ENCODE data around the gene ECSCR. TPM values are rescaled to one million over a fixed set of nuclear protein-coding genes. Genes with fewer than 3 reads are reported as not detected.

Gene ECSCR
- polyA plus RNA-seq, 1 donor from 2014 or later = not detected

DNA sequence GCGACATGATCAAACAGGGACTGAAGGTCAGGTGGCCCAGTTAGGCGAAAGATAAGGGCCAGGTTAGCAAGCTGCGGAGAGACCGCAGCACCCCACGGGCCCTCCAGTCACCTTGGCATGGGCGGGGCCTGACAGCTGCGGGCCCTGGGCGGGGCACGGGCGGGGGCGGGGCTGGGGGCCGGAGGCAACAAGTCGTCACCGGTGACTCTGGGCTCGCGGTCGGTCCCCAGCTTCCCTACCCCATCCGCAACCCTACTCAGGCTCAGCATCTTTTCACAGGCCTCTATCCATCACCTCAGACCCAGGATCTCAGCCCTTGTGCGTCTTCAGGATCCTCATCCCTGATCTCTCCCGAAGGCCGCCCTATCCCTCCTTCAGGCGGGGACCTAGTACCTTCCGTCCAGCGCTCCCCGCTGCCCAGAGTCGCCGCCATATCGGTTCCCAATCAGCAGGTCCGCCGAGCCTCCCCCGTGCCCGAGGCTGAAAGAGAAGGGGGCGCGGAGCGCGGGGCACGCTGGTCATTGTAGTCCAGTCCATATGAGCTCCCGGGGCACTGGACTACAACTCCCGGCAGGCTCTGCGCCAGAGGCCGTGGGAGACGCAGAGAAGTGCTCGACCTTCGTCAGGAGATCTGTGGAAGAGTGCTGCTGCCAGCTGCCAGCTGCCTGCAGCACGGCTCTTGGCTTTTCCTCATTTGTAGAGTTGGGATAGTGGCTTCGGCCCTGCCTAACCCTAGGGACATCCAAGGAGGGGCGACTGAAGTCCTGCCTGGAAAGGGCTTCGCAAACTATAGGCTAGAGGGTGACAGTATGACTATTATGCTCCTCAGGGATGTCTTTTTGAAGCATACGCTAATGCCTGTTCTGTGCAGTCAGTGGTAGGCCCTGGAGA, 23.3 kb downstream of the ECSCR start, which contains the start of gene DNAJC18:
TSS of gene DNAJC18 (minus strand) at position 513 of the 891 bp plus-strand sequence. CDS start at position 433, 80 bp downstream.
- no peaks in the 10 kb centered on the region for H3K27me3 ChIP-seq (ENCODE audit: insufficient read depth, low read depth, low read length)
- TF ChIP-seq SMC3 (conservative IDR thresholded peaks at IDR 0.05; ENCODE audit: poor library complexity) (peak; percentile 59), POLR2AphosphoS5 (IDR thresholded peaks at IDR 0.05) (peak; percentile 86), TAF1 (IDR thresholded peaks at IDR 0.05; ENCODE audit: low read depth) (no peak), EZH2 (IDR thresholded peaks at IDR 0.05; ENCODE audit: borderline replicate concordance, insufficient read depth, low read length, poor library complexity, severe bottlenecking) (no peak), EP300 (conservative IDR thresholded peaks at IDR 0.05; ENCODE audit: poor library complexity, severe bottlenecking) (peak; percentile 62), RAD21 (conservative IDR thresholded peaks at IDR 0.05) (peak; percentile 48), MXI1 (conservative IDR thresholded peaks at IDR 0.05; ENCODE audit: poor library complexity, severe bottlenecking) (peak; percentile 75)
- TF ChIP-seq, protein P1, sequence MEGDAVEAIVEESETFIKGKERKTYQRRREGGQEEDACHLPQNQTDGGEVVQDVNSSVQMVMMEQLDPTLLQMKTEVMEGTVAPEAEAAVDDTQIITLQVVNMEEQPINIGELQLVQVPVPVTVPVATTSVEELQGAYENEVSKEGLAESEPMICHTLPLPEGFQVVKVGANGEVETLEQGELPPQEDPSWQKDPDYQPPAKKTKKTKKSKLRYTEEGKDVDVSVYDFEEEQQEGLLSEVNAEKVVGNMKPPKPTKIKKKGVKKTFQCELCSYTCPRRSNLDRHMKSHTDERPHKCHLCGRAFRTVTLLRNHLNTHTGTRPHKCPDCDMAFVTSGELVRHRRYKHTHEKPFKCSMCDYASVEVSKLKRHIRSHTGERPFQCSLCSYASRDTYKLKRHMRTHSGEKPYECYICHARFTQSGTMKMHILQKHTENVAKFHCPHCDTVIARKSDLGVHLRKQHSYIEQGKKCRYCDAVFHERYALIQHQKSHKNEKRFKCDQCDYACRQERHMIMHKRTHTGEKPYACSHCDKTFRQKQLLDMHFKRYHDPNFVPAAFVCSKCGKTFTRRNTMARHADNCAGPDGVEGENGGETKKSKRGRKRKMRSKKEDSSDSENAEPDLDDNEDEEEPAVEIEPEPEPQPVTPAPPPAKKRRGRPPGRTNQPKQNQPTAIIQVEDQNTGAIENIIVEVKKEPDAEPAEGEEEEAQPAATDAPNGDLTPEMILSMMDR (IDR thresholded peaks at IDR 0.05; ENCODE audit: poor library complexity, severe bottlenecking) = peak; percentile 25
- TF ChIP-seq, protein P2, sequence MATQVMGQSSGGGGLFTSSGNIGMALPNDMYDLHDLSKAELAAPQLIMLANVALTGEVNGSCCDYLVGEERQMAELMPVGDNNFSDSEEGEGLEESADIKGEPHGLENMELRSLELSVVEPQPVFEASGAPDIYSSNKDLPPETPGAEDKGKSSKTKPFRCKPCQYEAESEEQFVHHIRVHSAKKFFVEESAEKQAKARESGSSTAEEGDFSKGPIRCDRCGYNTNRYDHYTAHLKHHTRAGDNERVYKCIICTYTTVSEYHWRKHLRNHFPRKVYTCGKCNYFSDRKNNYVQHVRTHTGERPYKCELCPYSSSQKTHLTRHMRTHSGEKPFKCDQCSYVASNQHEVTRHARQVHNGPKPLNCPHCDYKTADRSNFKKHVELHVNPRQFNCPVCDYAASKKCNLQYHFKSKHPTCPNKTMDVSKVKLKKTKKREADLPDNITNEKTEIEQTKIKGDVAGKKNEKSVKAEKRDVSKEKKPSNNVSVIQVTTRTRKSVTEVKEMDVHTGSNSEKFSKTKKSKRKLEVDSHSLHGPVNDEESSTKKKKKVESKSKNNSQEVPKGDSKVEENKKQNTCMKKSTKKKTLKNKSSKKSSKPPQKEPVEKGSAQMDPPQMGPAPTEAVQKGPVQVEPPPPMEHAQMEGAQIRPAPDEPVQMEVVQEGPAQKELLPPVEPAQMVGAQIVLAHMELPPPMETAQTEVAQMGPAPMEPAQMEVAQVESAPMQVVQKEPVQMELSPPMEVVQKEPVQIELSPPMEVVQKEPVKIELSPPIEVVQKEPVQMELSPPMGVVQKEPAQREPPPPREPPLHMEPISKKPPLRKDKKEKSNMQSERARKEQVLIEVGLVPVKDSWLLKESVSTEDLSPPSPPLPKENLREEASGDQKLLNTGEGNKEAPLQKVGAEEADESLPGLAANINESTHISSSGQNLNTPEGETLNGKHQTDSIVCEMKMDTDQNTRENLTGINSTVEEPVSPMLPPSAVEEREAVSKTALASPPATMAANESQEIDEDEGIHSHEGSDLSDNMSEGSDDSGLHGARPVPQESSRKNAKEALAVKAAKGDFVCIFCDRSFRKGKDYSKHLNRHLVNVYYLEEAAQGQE (IDR thresholded peaks at IDR 0.05; ENCODE audit: borderline replicate concordance) = peak; percentile 69

DNA sequence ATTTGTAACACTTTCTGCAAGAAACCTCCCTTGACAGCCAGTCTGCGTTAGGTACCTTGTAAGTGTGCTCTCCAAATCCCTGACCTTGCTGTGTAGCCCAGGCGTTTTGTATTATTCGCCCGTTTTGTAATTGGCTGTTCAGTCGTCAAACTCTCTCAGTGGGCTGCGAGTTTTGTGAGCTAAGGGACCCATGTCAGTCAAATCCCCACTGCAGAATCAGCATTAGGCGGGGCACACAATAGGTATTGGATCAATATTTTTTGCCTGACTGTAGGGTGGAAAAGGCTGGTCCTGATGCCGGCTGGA, 23.9 kb downstream of the ECSCR start:
- Histone ChIP-seq H3F3A (ENCODE audit: insufficient read depth, low read length, poor library complexity, severe bottlenecking) (no peaks in the 10 kb centered on the region), H3K4me2 (ENCODE audit: low read length) (peak overlapping the region; percentile 98), H2AFZ (ENCODE audit: low read depth, low read length) (peak overlapping the region; percentile 83), H3K36me3 (ENCODE audit: insufficient read depth, low read length) (no peaks in the 10 kb centered on the region), H3K27ac (ENCODE audit: low read length) (peak overlapping the region; percentile 89), H3K4me3 (ENCODE audit: low read length) (peak overlapping the region; percentile 85), H3K9me2 (ENCODE audit: insufficient read depth, low read length) (no peaks in the 10 kb centered on the region), H3K9me3 (ENCODE audit: low read length) (no peaks in the 10 kb centered on the region), H4K20me1 (ENCODE audit: insufficient read depth) (no peaks in the 10 kb centered on the region), H3K9ac (ENCODE audit: low read length) (peak overlapping the region; percentile 95), H3K27me3 (ENCODE audit: insufficient read depth, low read depth, low read length) (no peaks in the 10 kb centered on the region), H3K79me2 (replicated peaks; ENCODE audit: insufficient read depth, low read length) (peaks cover 3% of the 10 kb centered on the region)
- TF ChIP-seq MXI1 (conservative IDR thresholded peaks at IDR 0.05; ENCODE audit: poor library complexity, severe bottlenecking) (no peak), EZH2 (IDR thresholded peaks at IDR 0.05; ENCODE audit: borderline replicate concordance, insufficient read depth, low read length, poor library complexity, severe bottlenecking) (no peak), TAF1 (IDR thresholded peaks at IDR 0.05; ENCODE audit: low read depth) (no peak)
- TF ChIP-seq, protein P2 (IDR thresholded peaks at IDR 0.05; ENCODE audit: borderline replicate concordance) = no peak

More for the DNA sequence above, 23.3 kb downstream of the ECSCR start, which contains the start of gene DNAJC18:
- Histone ChIP-seq H3K9me2 (ENCODE audit: insufficient read depth, low read length) (no peaks in the 10 kb centered on the region), H3K9ac (ENCODE audit: low read length) (peak within 1 kb of the TSS; percentile 95), H3K9me3 (ENCODE audit: low read length) (no peaks in the 10 kb centered on the region), H3K4me3 (ENCODE audit: low read length) (peak within 1 kb of the TSS; percentile 85), H3K27ac (ENCODE audit: low read length) (peak within 1 kb of the TSS; percentile 89), H3K4me2 (ENCODE audit: low read length) (peak within 1 kb of the TSS; percentile 98), H3F3A (ENCODE audit: insufficient read depth, low read length, poor library complexity, severe bottlenecking) (no peaks in the 10 kb centered on the region), H3K36me3 (ENCODE audit: insufficient read depth, low read length) (no peaks in the 10 kb centered on the region), H4K20me1 (ENCODE audit: insufficient read depth) (no peaks in the 10 kb centered on the region), H3K79me2 (replicated peaks; ENCODE audit: insufficient read depth, low read length) (peaks cover 3% of the 10 kb centered on the region), H2AFZ (ENCODE audit: low read depth, low read length) (peak within 1 kb of the TSS; percentile 96)

Data from neural cell (in vitro differentiated cells).